Neural cell (in vitro differentiated cells): ENCODE data around the gene PCSK1N. TPM values are rescaled to one million over a fixed set of nuclear protein-coding genes. Genes with fewer than 3 reads are reported as not detected.
"Not testable (repeated sequence)": the region's sequence is repeated elsewhere in the genome, so short reads cannot be mapped to it uniquely, and the experiment has no call there.

Source experiments
- H2AFZ ChIP-seq: fragments of 200-600, 300-800 bp; sonication (generic), shearing (Covaris generic); 2 replicates; pipeline ENCODE4 v1.6.0; 2014; ENCODE audit warnings: low read depth, mild to moderate bottlenecking, antibody characterized with exemption, low read length, moderate library complexity
- H3F3A ChIP-seq: fragments of 200-600 bp; shearing (Covaris generic); 2 replicates; pipeline ENCODE4 v1.6.1; 2016; ENCODE audit warnings: mild to moderate bottlenecking, moderate library complexity, mixed read lengths, antibody characterized with exemption, low read length; ENCODE audit not compliant: insufficient read depth, poor library complexity, severe bottlenecking
- H3K27ac ChIP-seq: fragments of 200-600, 300-800 bp; sonication (generic), shearing (Covaris generic); 2 replicates; pipeline ENCODE4 v1.5.1; 2014; ENCODE audit warnings: mild to moderate bottlenecking, low read length, moderate library complexity
- H3K27me3 ChIP-seq: fragments of 300-800, 200-600 bp; sonication (generic), shearing (Covaris generic); 2 replicates; pipeline ENCODE4 v1.6.0; 2014; ENCODE audit warnings: mild to moderate bottlenecking, low read depth, low read length, moderate library complexity; ENCODE audit not compliant: insufficient read depth
- H3K36me3 ChIP-seq: fragments of 300-800, 200-600 bp; sonication (generic), shearing (Covaris generic); 2 replicates; pipeline ENCODE4 v1.5.1; 2014; ENCODE audit warnings: mild to moderate bottlenecking, antibody characterized with exemption, low read length, moderate library complexity; ENCODE audit not compliant: insufficient read depth
- H3K4me2 ChIP-seq: fragments of 300-800, 200-600 bp; sonication (generic), shearing (Covaris generic); 2 replicates; pipeline ENCODE4 v1.6.0; 2014; ENCODE audit warnings: mild to moderate bottlenecking, low read length
- H3K4me3 ChIP-seq: fragments of 300-800, 200-600 bp; sonication (generic), shearing (Covaris generic); 2 replicates; pipeline ENCODE4 v1.5.1; 2014; ENCODE audit warnings: mild to moderate bottlenecking, low read length, moderate library complexity
- H3K79me2 ChIP-seq: fragments of 200-600 bp; shearing (Covaris generic); replicated peaks from 2 replicates; pipeline ENCODE4 v1.6.0; 2014; ENCODE audit warnings: mild to moderate bottlenecking, low read length, moderate library complexity; ENCODE audit not compliant: insufficient read depth
- H3K9ac ChIP-seq: fragments of 300-800, 200-600 bp; sonication (generic), shearing (Covaris generic); 2 replicates; pipeline ENCODE4 v1.6.1; 2016; ENCODE audit warnings: mild to moderate bottlenecking, low read length, mixed read lengths
- H3K9me2 ChIP-seq: fragments of 200-600 bp; shearing (Covaris generic); 2 replicates; pipeline ENCODE4 v1.6.1; 2016; ENCODE audit warnings: mild to moderate bottlenecking, low read length, mixed read lengths; ENCODE audit not compliant: insufficient read depth
- H3K9me3 ChIP-seq: fragments of 200-600, 300-800 bp; sonication (generic), shearing (Covaris generic); 2 replicates; pipeline ENCODE4 v1.6.1; 2016; ENCODE audit warnings: mild to moderate bottlenecking, mixed run types, low read length, moderate library complexity, mixed read lengths
- H4K20me1 ChIP-seq: fragments of 200-600 bp; shearing (Covaris generic); 2 replicates; pipeline ENCODE4 v1.6.1; 2016; ENCODE audit warnings: mild to moderate bottlenecking, mixed run types; ENCODE audit not compliant: insufficient read depth
- CTCF ChIP-seq: fragments of 450-650 bp; IDR thresholded peaks from 2 replicates; pipeline ENCODE4 v1.5.1; 2014; ENCODE audit warnings: antibody characterized with exemption, mild to moderate bottlenecking, moderate library complexity; ENCODE audit not compliant: poor library complexity, severe bottlenecking
- EP300 ChIP-seq: fragments of 450-650 bp; conservative IDR thresholded peaks from 2 replicates; pipeline ENCODE4 v1.6.1; 2014; ENCODE audit warnings: antibody characterized with exemption, mild to moderate bottlenecking, moderate library complexity; ENCODE audit not compliant: poor library complexity, severe bottlenecking
- EZH2 ChIP-seq: fragments of 200-600, 300-800 bp; shearing (Covaris generic), sonication (generic); IDR thresholded peaks from 2 replicates; pipeline ENCODE4 v1.6.1; 2014; ENCODE audit warnings: antibody characterized with exemption, low read length, borderline replicate concordance, mild to moderate bottlenecking; ENCODE audit not compliant: insufficient read depth, poor library complexity, severe bottlenecking
- POLR2AphosphoS5 ChIP-seq: IDR thresholded peaks from 2 replicates; pipeline ENCODE4 v1.6.1; 2012
- RAD21 ChIP-seq: fragments of 450-650 bp; conservative IDR thresholded peaks from 2 replicates; pipeline ENCODE4 v1.6.1; 2014; ENCODE audit warnings: antibody characterized with exemption, mild to moderate bottlenecking, moderate library complexity
- polyA minus RNA-seq: library from RNA; depleted of rRNA, polyadenylated mRNA; stranded (reverse); fragments of >200 nt; gene quantifications from 2 replicates; pipeline ENCODE4 v1.2.3, GENCODE V29; 2014
- polyA plus RNA-seq: library from polyadenylated mRNA; depleted of rRNA; stranded (reverse); fragments of >200 nt; gene quantifications from 2 replicates; pipeline ENCODE4 v1.2.3, GENCODE V29; 2014

The PCSK1N gene
- 232 and 243 TPM in 2 replicates for polyA plus RNA-seq
- 145 and 156 TPM in 2 replicates for polyA minus RNA-seq

- Histone ChIP-seq H3K9me3 (no peaks in the 10 kb centered on the region), H3K9me2 (no peaks in the 10 kb centered on the region), H3K79me2 (peaks cover 20% of the 10 kb centered on the region), H3K27me3 (peaks cover 11% of the 10 kb centered on the region), H3K4me3 (peak within 1 kb of the TSS; percentile 84), H3F3A (no peaks in the 10 kb centered on the region), H3K9ac (peak within 1 kb of the TSS; percentile 89), H3K36me3 (no peaks in the 10 kb centered on the region), H3K27ac (peak within 1 kb of the TSS; percentile 87), H2AFZ (no peak within 1 kb of the TSS), H3K4me2 (no peak within 1 kb of the TSS), H4K20me1 (no peaks in the 10 kb centered on the region)
- no peak for TF ChIP-seq EP300
- peak; percentile 84 for TF ChIP-seq POLR2AphosphoS5
These were observed at the start of gene PCSK1N for GRCh38 chrX:48835524-48836329. TSS of gene PCSK1N (minus strand) at chrX:48835610. CDS start at chrX:48835532, 78 bp downstream.

GRCh38 chrX:48883729-48884128 lies 48.3 kb upstream of the PCSK1N start:
- H3K9ac ChIP-seq = no peak overlapping the region
- H3K4me3 ChIP-seq = no peak overlapping the region
- no peak overlapping the region for H2AFZ ChIP-seq
- no peaks in the 10 kb centered on the region for H3K9me3 ChIP-seq
- H3K36me3 ChIP-seq = no peaks in the 10 kb centered on the region
- H3K79me2 ChIP-seq = no peaks in the 10 kb centered on the region
- no peaks in the 10 kb centered on the region for H3K9me2 ChIP-seq
- no peak for TF ChIP-seq CTCF
- no peak for TF ChIP-seq RAD21
- no peak for TF ChIP-seq EP300
- no peak for TF ChIP-seq EZH2
- H3K27me3 ChIP-seq = no peaks in the 10 kb centered on the region
- no peaks in the 10 kb centered on the region for H4K20me1 ChIP-seq
- H3F3A ChIP-seq = no peaks in the 10 kb centered on the region
- H3K4me2 ChIP-seq = no peak overlapping the region
- H3K27ac ChIP-seq = no peak overlapping the region

- H2AFZ ChIP-seq, H3K79me2 ChIP-seq, H3K4me2 ChIP-seq, H3K27ac ChIP-seq, H3K27me3 ChIP-seq, H3K4me3 ChIP-seq, H3K9me3 ChIP-seq, H3K9ac ChIP-seq, H3K9me2 ChIP-seq, H3F3A ChIP-seq, H3K36me3 ChIP-seq, H4K20me1 ChIP-seq: not testable (repeated sequence)
These were observed 41.5 kb upstream of the PCSK1N start for GRCh38 chrX:48876944-48877343.

GRCh38 chrX:48872017-48872416 lies 36.6 kb upstream of the PCSK1N start:
- H3K27me3 ChIP-seq, H4K20me1 ChIP-seq, H3K9ac ChIP-seq, H3K4me2 ChIP-seq, H3K9me2 ChIP-seq, H3K79me2 ChIP-seq, H3K27ac ChIP-seq, H3K9me3 ChIP-seq, H3F3A ChIP-seq, H3K4me3 ChIP-seq, H3K36me3 ChIP-seq, H2AFZ ChIP-seq: not testable (repeated sequence)
